IPS DF 19.7 (cell line): ENCODE measurements around the gene MYRIP.

ENCODE experiments used
- DNase-seq: peaks from one replicate; pipeline ENCODE4 v3.0.0-alpha.2; 2013; ENCODE audit warnings: low read depth, low spot score

The MYRIP gene

DNA sequence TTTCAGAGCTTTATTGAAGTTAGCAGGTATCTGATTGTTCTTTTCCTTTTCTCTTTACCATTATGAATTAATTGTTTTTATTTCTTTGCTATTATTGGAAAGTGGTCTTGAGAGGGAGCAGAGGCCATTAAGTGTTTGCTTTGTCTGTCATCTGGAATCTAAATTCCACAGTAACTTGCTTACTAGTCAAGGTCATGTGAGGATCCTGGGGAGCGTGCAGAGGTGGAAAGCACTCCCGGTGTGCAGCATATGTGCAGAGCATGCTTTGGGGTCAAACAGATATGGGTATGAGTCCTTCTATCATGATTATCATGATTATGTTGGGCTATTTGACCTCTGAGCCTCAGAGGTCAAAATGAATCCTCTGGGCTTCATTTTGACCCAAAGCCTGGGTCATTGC is 96.4 kb downstream of the MYRIP start:
- DNase-seq = no peak

DNA sequence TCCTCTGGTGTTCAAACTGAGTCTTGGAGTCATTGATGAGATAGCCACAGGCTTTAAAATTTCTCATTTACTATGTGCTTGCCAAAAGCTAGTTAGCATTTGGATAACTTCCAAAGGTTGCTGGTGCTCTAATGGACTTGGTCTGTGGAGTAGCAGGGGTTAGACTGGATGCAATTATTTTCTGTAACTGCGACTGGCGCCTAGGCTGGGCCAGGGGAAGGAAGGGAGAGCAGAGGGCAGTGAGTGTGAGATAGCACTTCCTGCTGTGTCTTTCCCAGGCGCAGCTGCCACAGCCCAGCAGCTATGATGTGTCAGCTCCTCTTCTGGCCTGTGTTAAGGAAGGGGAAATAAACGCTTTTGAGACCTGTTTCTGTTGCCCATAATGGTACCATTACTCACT is 98.6 kb downstream of the MYRIP start:
- no peak for DNase-seq

DNA sequence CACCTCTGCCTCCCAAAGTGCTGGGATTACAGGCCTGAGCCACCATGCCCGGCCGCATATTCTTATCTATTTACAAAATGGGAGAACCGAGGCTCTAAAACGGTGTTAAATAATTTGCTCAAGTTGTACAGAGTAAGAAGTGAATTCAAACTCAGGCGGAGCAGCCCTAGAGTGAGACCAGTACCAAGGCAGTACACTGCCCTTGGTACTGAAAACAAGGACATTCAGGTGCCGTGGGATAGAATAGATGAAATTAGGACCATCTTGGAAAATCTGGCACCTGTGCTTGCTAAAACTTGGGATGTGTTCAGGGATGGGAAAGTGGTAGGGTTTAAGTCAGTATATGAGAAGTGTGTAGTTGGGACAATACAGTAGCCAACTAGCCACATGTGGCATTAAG is 100.7 kb downstream of the MYRIP start:
- DNase-seq = no peak

DNA sequence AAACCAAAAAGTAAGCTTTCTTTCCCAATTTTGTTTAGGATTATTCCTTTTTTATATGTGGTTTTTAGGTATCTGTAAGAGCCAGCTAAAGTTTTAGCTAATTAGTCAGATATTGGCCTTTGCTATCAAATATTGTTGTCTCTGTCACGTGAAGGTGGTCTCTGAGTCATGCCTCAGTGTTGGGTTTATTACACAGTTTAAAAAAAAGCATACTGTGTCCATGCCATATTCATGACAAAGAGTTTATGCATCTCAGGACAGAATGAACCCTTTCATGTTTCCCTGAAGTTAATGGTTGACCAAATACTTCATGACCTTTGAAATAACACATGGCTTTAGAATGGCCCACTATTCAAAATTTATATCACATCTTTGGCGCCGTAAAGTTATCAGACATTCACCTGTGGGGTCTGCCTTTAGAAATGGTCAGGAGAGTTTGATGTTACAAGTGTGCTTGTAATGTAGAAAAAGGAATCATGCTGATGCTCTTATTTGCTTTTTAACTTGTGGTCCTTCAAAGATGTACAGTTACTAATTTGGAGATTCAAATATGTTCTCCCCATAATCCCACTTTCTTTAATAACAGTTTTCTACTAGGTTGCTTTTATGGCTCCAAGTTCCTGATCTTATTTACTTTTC is 101.5 kb downstream of the MYRIP start:
- DNase-seq = no peak

DNA sequence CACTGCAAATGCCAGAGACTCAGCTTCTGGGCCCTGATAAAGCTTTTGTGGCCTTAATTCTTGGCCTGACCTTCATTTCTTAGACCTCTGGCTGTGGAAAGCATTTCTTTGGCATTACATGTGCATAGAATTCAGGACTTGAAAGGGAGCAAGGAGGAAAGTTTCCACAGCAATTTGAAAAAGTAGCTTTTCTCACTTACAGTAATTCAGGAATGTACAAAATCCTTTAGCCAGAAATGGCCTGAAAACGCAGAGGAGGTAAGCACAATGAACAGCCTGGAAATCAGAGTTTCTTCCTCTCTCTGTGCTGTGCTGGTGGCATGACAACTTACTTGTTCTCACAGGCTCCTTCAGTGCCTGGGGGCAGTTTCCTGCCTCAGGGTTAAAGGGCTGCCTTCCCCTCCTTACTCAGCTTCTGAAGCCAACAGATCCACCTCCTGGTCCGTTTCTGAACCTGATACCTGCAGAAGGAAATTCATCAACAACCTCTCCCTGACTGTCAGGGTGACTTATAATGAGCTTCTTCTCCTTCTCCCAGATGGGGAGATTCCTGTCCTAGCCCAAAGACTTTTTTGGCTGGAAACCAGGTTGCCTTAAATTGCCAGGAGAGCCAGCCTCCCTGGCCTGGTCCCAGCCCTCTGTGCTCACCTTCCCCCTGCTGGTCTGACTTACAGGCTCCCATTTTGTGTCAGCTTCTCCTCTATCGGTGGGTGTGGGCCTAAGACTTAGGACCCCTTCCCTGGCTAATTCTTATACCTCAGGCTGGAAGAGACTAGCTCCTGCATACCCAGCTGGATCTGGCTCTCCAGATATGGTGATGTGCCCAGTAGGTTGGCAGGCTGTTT is 102.3 kb downstream of the MYRIP start:
- DNase-seq = no peak

DNA sequence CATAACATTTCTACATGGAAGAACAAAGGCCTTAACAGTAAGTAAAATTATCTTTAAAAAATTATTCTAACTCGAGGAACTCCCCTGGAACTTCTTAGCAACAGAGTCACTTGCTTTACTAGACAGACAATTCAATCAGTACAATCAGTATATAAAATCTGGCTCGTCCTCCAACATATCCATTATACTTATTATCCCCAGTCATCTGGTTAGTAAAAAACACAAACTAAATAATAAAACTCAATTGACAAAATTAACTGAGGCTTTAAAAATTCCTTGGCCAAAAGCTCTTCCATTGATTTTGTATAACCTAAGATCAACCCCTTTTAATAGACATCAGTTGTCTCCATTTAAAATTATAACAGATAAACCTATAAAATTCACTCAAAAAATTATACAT is 105.6 kb downstream of the MYRIP start:
- DNase-seq = no peak

DNA sequence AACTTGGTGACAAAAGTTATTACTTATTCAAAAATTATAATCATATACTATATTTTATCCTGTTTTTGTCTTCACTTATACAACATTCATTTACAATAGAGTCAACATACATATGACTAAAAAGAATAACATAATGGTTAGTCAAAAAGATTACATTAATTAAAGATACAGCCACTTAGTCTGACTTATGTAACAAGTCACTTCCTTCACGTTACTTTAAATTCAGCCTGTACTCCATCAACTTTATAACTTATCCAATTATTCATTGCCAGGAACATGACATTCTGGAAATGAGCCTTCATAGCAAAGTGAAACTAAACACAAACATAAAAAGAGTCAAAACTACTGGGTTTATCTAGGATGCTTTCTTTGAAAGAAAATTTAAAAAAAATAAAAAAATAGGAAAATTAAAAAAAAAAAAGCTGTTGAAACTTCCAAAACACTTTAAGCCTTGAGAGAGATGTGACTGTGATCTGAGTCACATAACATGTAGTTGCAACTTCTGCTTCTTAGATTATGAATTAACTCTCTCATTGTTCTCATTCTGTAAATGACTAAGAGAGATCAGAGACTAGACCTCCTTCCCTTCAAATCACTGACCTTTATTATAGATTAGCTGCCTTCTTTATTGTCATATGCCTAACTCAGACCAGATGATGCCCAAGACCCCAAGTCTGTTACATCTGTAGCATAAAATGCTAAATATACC is 107.8 kb downstream of the MYRIP start:
- DNase-seq = no peak

DNA sequence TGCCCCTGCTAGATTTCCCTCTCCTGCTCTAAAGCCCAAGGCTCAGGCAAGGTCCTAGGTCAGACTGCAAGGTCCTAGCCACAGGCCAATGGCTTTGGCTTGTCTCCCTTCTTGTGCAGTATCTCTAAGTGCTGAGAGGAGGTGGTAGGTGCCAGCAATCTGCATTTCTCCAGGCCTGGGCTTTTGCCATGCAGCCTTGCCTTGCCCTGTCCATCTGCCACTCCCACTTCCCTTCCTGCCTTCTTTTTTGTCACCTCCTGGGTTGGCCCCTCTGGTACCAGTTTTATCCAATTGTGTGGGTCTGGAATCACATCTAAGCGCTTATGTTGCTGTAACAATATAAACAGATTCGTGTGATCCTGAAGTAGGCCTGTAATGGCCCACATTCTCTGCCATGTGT is 109.9 kb downstream of the MYRIP start:
- DNase-seq = no peak

DNA sequence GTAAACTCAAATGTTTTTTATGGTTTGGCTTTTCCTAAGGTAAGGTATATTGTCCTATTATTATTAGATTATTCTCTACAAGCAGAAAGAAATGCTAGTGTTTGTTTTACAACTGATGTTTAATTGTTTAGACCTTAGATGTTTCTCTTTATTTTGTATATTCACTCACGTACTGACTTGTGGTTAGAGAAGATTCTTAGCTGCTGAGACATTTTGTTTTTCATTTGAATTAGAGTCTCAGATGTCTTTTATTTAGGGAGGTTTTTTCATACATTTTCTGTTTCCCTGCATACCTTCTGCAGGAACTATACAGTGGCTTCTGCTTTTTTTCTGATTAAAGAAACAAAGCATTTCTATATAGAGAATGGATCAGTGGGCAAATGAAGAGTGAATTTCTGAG is 110.9 kb downstream of the MYRIP start:
- no peak for DNase-seq

DNA sequence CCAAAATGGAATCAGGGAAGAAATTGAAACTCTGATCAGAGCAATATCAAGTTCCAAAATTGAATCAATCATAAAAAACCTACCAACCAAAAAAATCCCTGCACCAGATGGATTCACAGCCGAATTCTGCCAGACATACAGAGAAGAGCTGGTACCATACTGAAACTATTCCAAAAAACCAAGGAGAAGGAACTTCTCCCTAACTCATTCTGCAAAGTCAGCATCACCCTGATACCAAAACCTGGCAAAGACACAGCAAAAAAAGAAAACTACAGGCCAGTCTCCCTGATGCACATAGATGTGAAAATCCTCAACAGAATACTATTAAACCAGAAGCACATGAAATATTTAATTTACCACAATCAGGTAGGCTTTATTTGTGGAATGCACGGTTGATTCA is 118.1 kb downstream of the MYRIP start:
- DNase-seq = no peak

DNA sequence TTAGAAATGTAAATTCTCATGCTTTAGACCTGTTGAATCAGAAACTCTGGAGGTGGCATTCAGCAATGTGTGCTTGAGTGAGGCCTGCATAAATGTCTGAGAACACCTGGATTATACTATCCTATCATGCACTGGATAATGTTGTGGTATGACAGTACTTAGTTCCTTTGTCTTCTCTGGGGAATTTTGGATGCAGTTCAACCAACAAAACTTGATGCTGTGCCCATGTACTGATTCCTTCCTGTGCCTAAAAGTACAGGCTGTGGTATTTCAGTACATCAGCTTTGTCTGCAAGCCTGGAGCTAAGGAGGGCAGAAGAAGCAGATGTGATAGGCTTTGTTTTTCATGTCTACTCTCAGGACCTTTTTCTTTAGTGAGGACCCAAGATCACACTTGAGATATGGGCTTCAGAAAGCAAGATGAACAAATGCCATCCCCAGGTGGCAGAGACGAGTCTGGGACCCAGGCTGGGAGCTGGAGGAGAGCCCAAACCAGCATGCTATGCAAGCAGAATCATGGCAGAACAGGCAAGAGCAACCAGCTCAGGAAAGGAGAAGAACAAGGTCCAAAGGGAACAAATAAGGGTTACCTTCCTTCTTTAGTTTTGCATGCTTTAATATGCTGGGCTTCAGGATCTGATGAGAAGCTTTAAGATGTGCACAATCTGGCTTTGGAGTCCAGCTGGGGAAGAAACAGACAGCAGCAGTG is 124.7 kb downstream of the MYRIP start:
- DNase-seq = no peak

DNA sequence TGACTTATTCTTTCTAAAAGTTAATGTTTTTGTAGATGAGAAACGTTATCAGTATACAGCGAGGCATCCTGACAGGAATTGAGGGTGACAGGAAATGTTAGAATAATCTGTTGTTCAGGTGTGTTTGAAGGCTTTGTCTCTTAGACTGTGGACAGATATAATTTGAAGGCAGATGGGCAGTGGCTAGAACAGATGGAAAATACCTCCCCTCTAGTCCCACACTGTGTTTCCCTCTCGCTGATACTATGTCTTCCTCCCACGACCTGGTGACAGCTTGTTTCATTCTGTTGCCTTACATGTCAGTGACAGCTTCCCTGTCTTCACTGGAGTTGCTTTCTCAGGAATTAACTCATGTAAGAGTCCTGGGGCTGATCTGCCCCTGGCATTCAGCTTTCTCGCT is 125.3 kb downstream of the MYRIP start:
- DNase-seq = no peak

DNA sequence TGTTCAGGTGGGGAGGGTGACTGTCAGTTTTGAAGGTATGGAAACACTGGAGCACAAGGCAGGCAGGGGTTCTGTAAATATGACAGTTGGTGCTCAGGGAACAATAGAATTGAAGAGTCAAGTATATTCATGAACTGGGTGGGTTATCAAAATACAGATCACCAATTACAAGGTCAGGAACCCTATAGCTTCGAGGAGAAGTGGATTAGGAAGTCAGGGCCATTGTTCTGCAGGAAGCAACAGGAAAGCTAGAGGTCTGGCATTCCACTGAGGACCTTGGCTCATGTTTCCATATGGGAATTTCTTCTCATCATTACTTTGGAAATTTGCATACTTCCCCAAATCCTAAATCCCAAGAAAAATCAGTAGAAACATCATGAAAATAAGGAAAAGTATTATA is 125.9 kb downstream of the MYRIP start:
- no peak for DNase-seq

DNA sequence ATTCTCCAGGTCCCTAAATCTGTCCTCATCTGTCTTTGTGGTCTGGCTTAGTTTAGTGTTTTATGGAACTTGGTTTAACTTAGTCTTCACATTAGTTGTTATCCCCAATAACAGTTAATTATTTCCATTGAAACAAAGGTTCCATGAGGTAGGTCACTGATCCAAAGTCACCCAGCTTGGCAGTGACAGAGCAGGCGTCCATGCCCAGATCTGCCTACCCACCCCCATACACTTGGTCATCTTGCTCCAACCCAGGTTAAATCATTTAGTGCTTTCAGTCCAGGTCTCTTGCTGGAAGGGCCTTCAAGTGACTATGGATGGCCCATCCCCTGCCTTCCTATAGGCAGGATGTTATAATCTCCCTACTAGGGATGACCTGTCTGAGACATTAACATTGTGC is 127.4 kb downstream of the MYRIP start:
- no peak for DNase-seq

DNA sequence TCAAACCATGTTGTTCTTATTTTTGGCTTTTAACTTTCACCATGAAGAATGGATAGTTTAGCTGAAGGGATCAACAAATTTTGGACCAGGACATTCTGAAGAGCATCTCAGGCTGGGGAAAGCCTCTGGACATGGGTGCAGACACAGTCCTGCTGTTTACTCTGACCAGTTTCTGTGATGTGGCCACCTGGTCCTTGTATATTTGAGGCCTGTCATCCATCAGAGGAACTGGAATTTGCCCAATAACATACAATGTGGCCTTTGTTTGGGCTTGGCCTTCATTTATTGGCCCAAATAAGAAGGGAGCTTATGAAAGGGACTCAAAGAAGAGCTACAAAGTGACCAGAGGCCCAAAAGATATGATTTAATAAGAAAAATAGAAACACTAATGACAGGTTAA is 127.9 kb downstream of the MYRIP start:
- no peak for DNase-seq

DNA sequence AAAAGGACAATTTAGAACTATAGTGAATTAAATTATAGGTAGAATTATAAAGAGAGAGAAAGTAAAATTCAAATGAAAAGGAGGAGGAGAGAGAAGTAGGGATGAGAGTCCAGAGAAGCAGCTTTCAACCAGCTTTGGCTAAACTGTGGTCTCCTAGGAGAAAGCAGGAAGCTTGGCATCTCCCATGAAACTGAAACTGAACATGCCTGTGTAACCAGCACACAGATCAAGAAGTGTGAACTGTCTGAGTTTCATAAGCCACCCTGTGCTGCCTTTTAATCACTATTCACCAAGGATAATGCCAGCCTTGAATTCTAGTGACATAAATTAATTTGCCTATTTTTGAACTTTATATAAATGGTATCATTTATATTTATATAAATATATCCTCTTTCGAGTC is 128.5 kb downstream of the MYRIP start:
- no peak for DNase-seq

DNA sequence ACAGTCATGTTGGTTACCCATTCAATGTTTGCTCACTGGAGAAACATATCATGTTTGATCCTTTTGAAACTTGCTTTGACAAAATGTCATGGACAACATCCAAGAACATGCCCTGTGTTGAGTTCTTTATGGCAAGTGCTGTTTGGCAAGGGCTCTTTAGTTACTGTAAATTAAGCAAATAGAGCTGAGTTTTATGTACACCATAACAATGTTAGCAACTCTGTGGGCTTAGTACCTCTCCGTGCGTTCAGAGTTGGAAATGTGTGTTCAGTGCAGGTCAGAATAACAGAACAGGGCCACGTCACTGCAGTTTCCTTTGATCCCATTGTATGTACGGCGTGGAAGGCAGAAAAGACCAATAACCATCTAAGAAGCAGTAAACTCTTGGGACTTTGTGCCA is 132.5 kb downstream of the MYRIP start:
- DNase-seq = no peak

DNA sequence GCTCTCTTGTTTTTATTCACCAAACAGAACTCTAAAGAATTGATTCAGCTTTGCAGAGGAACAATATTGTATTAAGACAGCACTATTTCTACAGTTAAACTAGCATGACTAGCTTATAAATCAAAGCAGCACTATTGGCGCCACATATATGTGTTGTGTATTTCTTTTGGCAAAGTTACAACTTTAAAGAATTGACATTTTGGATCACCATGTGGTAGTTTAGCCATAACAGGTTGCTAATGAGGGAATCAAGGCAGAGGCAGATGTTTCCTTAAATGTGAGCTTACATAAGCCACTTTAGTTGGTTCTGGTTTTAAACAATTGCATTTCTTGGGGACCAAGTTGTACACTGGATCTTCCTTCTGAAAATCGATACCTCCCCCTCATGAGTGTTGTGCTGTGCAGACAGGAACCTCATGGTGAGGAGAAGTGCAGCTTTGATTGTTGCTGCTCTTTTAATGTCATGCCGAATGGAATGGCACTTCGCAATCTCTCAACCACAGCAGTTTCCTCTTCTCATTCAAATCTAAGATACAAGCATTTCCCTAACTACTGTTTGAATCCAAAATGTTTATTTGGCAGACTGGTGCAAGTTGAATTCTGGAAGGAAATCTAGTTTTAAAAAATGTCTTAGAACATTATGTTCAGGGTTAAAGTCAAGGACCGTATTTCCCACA is 151.2 kb downstream of the MYRIP start:
- DNase-seq = no peak

DNA sequence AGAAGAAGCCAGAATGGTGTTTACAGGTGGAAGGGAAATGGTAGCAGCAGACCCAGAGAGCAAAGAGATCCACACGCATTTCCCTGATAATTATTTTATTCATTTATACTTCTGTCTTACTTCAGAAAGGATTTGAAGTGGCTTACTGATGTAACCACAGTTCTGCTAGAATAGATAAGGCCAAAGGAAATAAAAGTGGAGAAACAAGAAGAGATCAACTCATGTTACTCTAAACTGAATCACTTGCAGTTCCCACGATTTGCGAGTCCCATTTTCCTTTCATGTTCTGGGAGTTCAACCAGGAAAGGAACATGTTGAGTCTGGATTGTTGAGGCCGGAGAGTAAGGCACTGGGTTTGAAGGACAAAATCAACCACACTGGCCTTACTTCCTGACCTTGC is 151.8 kb downstream of the MYRIP start:
- DNase-seq = no peak

DNA sequence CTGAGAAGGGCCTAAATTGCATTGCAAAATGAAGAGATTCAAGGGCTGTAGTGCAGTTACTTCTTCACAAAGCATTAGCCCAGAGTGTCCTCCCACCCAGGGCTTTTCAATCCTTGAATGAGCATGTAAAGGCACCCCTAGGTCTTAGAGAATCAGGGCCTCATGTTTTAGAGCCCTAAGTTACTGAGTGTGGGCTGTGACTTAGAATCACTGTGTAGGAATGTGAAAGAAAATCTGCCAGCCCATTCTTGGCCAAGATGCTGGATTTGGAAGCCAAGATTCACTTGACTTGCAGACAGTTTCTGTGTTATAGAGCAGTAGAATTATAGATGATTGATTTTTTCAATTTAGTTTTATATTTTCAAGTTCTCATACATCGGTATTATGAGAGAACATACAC is 153.2 kb downstream of the MYRIP start:
- no peak for DNase-seq

DNA sequence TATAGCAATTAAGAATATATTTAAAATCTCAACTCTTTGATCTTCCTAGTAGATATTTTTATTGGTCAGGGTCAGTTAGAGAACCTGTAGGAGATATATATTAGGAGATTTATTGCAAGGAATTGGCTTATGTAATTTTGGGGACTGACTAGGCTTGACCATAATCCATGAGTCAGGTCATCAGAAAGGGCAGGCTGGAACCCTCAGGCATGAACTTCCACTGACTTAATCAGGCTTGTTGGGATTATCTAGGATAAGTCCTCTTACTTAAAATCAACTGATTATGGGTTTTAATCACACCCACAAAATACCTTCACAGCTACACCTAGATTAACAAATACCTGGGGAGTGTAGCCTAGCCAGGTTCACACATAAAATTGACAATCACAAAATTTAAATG is 156.1 kb downstream of the MYRIP start:
- no peak for DNase-seq

DNA sequence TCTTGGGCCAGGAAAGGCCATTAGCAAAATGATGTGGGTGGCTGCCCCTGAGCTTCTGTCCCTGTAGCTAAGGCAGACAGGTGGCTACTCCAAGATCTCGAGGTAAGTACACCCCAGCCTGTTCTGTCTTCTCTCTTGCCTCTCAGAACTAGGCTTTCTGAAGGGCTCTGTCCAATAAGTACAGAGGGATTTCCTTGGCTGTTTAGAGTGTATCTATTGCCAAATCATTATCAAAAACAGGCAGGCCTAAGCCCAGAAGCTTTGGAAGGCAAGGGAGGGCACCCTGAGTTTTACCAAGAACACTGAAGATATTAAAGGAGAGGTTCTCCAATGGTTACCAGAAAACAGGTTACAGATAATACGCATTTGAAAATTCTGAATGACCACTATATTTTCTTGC is 156.6 kb downstream of the MYRIP start:
- DNase-seq = no peak
